Ishikawa (cell line): ENCODE measurements around the gene STEAP2.

Source experiments
- EP300 ChIP-seq: IDR thresholded peaks from 2 replicates; pipeline ENCODE4 v1.6.1; 2012; ENCODE audit warnings: borderline replicate concordance
- FOXM1 ChIP-seq: IDR thresholded peaks from 2 replicates; pipeline ENCODE4 v1.6.1; 2012; ENCODE audit warnings: low read depth, borderline replicate concordance
- TAF1 ChIP-seq: IDR thresholded peaks from 2 replicates; pipeline ENCODE4 v1.6.1; 2012; ENCODE audit warnings: low read depth, mild to moderate bottlenecking
- USF1 ChIP-seq: IDR thresholded peaks from 2 replicates; pipeline ENCODE4 v1.6.1; 2012
- TF ChIP-seq, protein P1 (sequence below): IDR thresholded peaks from 2 replicates; pipeline ENCODE4 v1.6.1; 2012; ENCODE audit warnings: low read depth, mild to moderate bottlenecking

GRCh38 chr7:90250601-90251303 is 39.2 kb downstream of the STEAP2 start:
- TF ChIP-seq TAF1 (no peak), EP300 (no peak), USF1 (no peak), FOXM1 (no peak)
- TF ChIP-seq, protein P1, sequence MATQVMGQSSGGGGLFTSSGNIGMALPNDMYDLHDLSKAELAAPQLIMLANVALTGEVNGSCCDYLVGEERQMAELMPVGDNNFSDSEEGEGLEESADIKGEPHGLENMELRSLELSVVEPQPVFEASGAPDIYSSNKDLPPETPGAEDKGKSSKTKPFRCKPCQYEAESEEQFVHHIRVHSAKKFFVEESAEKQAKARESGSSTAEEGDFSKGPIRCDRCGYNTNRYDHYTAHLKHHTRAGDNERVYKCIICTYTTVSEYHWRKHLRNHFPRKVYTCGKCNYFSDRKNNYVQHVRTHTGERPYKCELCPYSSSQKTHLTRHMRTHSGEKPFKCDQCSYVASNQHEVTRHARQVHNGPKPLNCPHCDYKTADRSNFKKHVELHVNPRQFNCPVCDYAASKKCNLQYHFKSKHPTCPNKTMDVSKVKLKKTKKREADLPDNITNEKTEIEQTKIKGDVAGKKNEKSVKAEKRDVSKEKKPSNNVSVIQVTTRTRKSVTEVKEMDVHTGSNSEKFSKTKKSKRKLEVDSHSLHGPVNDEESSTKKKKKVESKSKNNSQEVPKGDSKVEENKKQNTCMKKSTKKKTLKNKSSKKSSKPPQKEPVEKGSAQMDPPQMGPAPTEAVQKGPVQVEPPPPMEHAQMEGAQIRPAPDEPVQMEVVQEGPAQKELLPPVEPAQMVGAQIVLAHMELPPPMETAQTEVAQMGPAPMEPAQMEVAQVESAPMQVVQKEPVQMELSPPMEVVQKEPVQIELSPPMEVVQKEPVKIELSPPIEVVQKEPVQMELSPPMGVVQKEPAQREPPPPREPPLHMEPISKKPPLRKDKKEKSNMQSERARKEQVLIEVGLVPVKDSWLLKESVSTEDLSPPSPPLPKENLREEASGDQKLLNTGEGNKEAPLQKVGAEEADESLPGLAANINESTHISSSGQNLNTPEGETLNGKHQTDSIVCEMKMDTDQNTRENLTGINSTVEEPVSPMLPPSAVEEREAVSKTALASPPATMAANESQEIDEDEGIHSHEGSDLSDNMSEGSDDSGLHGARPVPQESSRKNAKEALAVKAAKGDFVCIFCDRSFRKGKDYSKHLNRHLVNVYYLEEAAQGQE = no peak
